ENCODE data around the gene PTMA.

Gene PTMA

DNA sequence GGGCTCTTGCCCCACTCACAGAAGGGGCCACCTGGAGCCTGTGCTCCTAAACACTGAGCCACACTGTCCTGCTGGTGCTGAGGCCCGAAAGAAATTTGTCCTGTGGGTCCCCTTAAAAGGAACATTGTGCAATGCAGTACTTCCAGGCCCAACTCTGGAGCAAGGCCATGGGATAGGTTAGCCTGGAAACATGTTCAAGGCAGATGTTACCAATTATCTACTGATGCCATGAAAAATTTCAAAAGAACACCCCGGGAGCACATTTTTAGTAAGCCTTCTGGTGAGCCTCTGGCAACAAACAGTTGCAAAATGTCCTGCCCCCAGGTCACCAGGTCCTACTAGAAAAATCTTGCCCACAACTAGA lies 12.3 kb upstream of the PTMA start:
- H4K20me1 ChIP-seq (ENCODE audit: insufficient read depth, low read length), result no peaks in the 10 kb centered on the region
- no peak overlapping the region for H3K9ac ChIP-seq (ENCODE audit: low read length)
- no peak overlapping the region for H3K4me3 ChIP-seq (ENCODE audit: low read length)
- no peaks in the 10 kb centered on the region for H3K27me3 ChIP-seq (ENCODE audit: low read depth, low read length)
- no peak overlapping the region for H2AFZ ChIP-seq (ENCODE audit: low read depth, low read length)
- H3K27ac ChIP-seq (ENCODE audit: low read length), result no peak overlapping the region
- no peaks in the 10 kb centered on the region for H3K9me3 ChIP-seq (ENCODE audit: insufficient read depth, low read length)
- H3K36me3 ChIP-seq (replicated peaks; ENCODE audit: low read depth, low read length), result no peaks in the 10 kb centered on the region
- no peak for TF ChIP-seq EZH2phosphoT487 (IDR thresholded peaks at IDR 0.05; ENCODE audit: low read depth)
- TF ChIP-seq, protein P1, sequence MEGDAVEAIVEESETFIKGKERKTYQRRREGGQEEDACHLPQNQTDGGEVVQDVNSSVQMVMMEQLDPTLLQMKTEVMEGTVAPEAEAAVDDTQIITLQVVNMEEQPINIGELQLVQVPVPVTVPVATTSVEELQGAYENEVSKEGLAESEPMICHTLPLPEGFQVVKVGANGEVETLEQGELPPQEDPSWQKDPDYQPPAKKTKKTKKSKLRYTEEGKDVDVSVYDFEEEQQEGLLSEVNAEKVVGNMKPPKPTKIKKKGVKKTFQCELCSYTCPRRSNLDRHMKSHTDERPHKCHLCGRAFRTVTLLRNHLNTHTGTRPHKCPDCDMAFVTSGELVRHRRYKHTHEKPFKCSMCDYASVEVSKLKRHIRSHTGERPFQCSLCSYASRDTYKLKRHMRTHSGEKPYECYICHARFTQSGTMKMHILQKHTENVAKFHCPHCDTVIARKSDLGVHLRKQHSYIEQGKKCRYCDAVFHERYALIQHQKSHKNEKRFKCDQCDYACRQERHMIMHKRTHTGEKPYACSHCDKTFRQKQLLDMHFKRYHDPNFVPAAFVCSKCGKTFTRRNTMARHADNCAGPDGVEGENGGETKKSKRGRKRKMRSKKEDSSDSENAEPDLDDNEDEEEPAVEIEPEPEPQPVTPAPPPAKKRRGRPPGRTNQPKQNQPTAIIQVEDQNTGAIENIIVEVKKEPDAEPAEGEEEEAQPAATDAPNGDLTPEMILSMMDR (IDR thresholded peaks at IDR 0.05; ENCODE audit: low read depth, low read length), result no peak
- no peaks in the 10 kb centered on the region for H3K79me2 ChIP-seq (ENCODE audit: low read length)
- no peak overlapping the region for H3K4me2 ChIP-seq (ENCODE audit: low read length)
- H3K4me1 ChIP-seq (ENCODE audit: low read length), result peaks cover 5% of the 10 kb centered on the region; the same call in 1 of the 2 replicates

DNA sequence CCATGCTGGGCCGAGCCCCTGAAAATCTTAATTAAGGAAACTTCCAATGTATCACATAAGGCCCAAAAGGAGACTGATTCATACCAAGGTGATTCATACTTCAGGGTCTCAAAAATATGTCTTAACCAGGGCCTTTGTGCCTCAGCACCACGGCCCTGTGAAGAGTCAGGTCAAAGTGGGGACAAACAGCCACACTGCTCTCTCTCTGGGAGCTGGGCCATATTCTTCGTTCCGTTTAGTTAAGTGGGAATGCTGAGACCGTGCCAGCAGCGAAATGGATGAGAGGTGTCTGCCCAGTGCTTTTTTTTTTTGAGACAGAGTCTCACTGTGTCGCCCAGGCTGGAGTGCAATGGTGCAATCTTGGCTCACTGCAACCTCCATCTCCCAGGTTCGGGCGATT lies 9.3 kb upstream of the PTMA start:
- no peak overlapping the region for H3K4me2 ChIP-seq (ENCODE audit: low read length)
- no peak for TF ChIP-seq EZH2phosphoT487 (IDR thresholded peaks at IDR 0.05; ENCODE audit: low read depth)
- TF ChIP-seq, protein P1 (IDR thresholded peaks at IDR 0.05; ENCODE audit: low read depth, low read length), result no peak
- no peaks in the 10 kb centered on the region for H3K9me3 ChIP-seq (ENCODE audit: insufficient read depth, low read length)
- H4K20me1 ChIP-seq (ENCODE audit: insufficient read depth, low read length), result no peaks in the 10 kb centered on the region
- H3K36me3 ChIP-seq (replicated peaks; ENCODE audit: low read depth, low read length), result no peaks in the 10 kb centered on the region
- no peaks in the 10 kb centered on the region for H3K4me1 ChIP-seq (ENCODE audit: low read length)
- H3K27ac ChIP-seq (ENCODE audit: low read length), result no peak overlapping the region
- no peak overlapping the region for H3K9ac ChIP-seq (ENCODE audit: low read length)
- no peaks in the 10 kb centered on the region for H3K27me3 ChIP-seq (ENCODE audit: low read depth, low read length)
- H2AFZ ChIP-seq (ENCODE audit: low read depth, low read length), result no peak overlapping the region
- no peaks in the 10 kb centered on the region for H3K79me2 ChIP-seq (ENCODE audit: low read length)
- no peak overlapping the region for H3K4me3 ChIP-seq (ENCODE audit: low read length)

DNA sequence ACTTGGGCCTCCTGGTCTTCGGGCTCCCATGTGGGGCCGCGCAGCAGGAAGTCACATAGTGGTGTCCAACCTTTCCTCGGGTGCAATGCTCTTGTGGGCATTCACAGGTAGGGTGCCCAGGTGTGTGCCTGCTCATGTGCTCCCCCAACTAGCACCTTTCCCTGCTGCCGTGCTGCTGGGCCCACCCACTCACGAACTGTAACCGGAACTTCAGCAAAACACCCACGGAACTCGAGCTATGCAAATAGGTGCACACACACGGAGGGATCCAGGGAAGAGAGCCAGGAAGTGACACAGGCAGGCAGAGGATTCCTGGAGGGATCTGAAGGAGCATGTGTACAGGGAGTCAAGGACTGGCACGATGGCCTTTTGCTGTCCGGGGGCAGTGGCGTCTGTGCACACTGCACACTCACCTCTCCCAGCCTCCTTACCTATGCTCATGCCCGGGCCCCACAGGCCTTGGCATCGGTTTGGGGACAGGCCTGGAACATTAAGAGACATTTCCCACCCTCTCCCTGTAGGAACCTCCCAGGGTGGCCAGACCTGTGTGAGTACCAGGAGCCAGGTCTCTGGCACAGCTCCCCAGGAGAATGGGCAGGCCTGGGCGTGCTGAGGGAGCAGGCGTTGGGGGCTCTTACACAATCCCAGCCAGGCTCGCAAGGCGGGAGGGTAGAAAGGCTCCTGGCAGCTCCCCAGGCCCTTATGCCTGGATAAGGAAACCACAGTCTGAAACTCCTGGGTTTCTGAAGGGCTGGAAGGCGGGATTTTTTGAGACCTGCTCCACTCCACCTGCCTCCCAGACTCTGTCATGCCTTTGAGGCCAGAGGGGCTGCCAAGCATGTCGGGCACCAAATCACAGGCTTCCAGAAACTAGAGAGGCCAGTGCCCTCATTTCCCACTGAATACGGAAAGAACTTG lies 6.6 kb upstream of the PTMA start:
- no peak overlapping the region for H3K4me3 ChIP-seq (ENCODE audit: low read length)
- H2AFZ ChIP-seq (ENCODE audit: low read depth, low read length), result no peak overlapping the region
- TF ChIP-seq EZH2phosphoT487 (IDR thresholded peaks at IDR 0.05; ENCODE audit: low read depth), result no peak
- TF ChIP-seq, protein P1 (IDR thresholded peaks at IDR 0.05; ENCODE audit: low read depth, low read length), result no peak
- H3K9me3 ChIP-seq (ENCODE audit: insufficient read depth, low read length), result no peaks in the 10 kb centered on the region
- H3K9ac ChIP-seq (ENCODE audit: low read length), result no peak overlapping the region
- no peak overlapping the region for H3K27ac ChIP-seq (ENCODE audit: low read length)
- no peaks in the 10 kb centered on the region for H3K27me3 ChIP-seq (ENCODE audit: low read depth, low read length)
- H4K20me1 ChIP-seq (ENCODE audit: insufficient read depth, low read length), result no peaks in the 10 kb centered on the region
- no peak overlapping the region for H3K4me2 ChIP-seq (ENCODE audit: low read length)
- H3K79me2 ChIP-seq (ENCODE audit: low read length), result peaks cover 17% of the 10 kb centered on the region
- no peaks in the 10 kb centered on the region for H3K36me3 ChIP-seq (replicated peaks; ENCODE audit: low read depth, low read length)
- peaks cover 7% of the 10 kb centered on the region for H3K4me1 ChIP-seq (ENCODE audit: low read length)

- Histone ChIP-seq H3K36me3 (replicated peaks; ENCODE audit: low read depth, low read length) (peaks cover 5% of the 10 kb centered on the region), H3K9ac (ENCODE audit: low read length) (no peak overlapping the region), H3K4me1 (ENCODE audit: low read length) (peaks cover 14% of the 10 kb centered on the region), H3K79me2 (ENCODE audit: low read length) (peaks cover 33% of the 10 kb centered on the region), H3K4me2 (ENCODE audit: low read length) (no peak overlapping the region), H4K20me1 (ENCODE audit: insufficient read depth, low read length) (no peaks in the 10 kb centered on the region; the same call in 1 of the 2 replicates), H3K27me3 (ENCODE audit: low read depth, low read length) (no peaks in the 10 kb centered on the region), H3K4me3 (ENCODE audit: low read length) (no peak overlapping the region), H3K9me3 (ENCODE audit: insufficient read depth, low read length) (no peaks in the 10 kb centered on the region), H3K27ac (ENCODE audit: low read length) (no peak overlapping the region), H2AFZ (ENCODE audit: low read depth, low read length) (no peak overlapping the region)
- no peak for TF ChIP-seq EZH2phosphoT487 (IDR thresholded peaks at IDR 0.05; ENCODE audit: low read depth)
- TF ChIP-seq, protein P1 (IDR thresholded peaks at IDR 0.05; ENCODE audit: low read depth, low read length), result no peak
Measured at GRCh38 chr2:231704017-231704416, 4.3 kb upstream of the PTMA start.

Measured in OCI-LY3 (cell line).